Measurements from ENCODE around the gene SLITRK6. TPM values are rescaled to one million over a fixed set of nuclear protein-coding genes. Genes with fewer than 3 reads are reported as not detected.

SLITRK6 gene
- total RNA-seq, 1 donor from 2014 or later = 33.8 TPM

- Mint-ChIP-seq H3K27me3 (ENCODE audit: low read depth) (no peaks in the 10 kb centered on the region), H3K4me1 (no peaks in the 10 kb centered on the region), H3K9me3 (peaks cover 2% of the 10 kb centered on the region), H3K36me3 (ENCODE audit: low read depth) (no peaks in the 10 kb centered on the region), H3K4me3 (no peak overlapping the region), H3K27ac (ENCODE audit: unreplicated experiment) (no peak overlapping the region)
- no peak for DNase-seq (ENCODE audit: low read depth, low spot score)
- no peak for TF ChIP-seq CTCF (conservative IDR thresholded peaks at IDR 0.05)
Observed at GRCh38 chr13:85825454-85825853, 26.2 kb upstream of the SLITRK6 start.

- Mint-ChIP-seq H3K4me3 (no peak overlapping the region), H3K27me3 (ENCODE audit: low read depth) (no peaks in the 10 kb centered on the region), H3K4me1 (no peaks in the 10 kb centered on the region), H3K27ac (ENCODE audit: unreplicated experiment) (no peak overlapping the region), H3K9me3 (peaks cover 2% of the 10 kb centered on the region), H3K36me3 (ENCODE audit: low read depth) (no peaks in the 10 kb centered on the region)
- no peak for TF ChIP-seq CTCF (conservative IDR thresholded peaks at IDR 0.05)
- DNase-seq (ENCODE audit: low read depth, low spot score) = no peak
Observed at GRCh38 chr13:85823832-85824231, 24.6 kb upstream of the SLITRK6 start.

- H3K4me3 Mint-ChIP-seq = no peak overlapping the region
- no peak for TF ChIP-seq CTCF (conservative IDR thresholded peaks at IDR 0.05)
- H3K27me3 Mint-ChIP-seq (ENCODE audit: low read depth) = no peaks in the 10 kb centered on the region
- peaks cover 2% of the 10 kb centered on the region for H3K9me3 Mint-ChIP-seq
- no peak overlapping the region for H3K27ac Mint-ChIP-seq (ENCODE audit: unreplicated experiment)
- H3K4me1 Mint-ChIP-seq = no peaks in the 10 kb centered on the region
- H3K36me3 Mint-ChIP-seq (ENCODE audit: low read depth) = peaks cover 2% of the 10 kb centered on the region
- no peak for DNase-seq (ENCODE audit: low read depth, low spot score)
Observed at GRCh38 chr13:85819513-85819912, 20.3 kb upstream of the SLITRK6 start.

- DNase-seq (ENCODE audit: low read depth, low spot score) = no peak
- Mint-ChIP-seq H3K4me3 (no peak overlapping the region), H3K4me1 (no peaks in the 10 kb centered on the region), H3K36me3 (ENCODE audit: low read depth) (peaks cover 3% of the 10 kb centered on the region), H3K27me3 (ENCODE audit: low read depth) (no peaks in the 10 kb centered on the region), H3K27ac (ENCODE audit: unreplicated experiment) (no peak overlapping the region), H3K9me3 (peaks cover 3% of the 10 kb centered on the region)
- TF ChIP-seq CTCF (conservative IDR thresholded peaks at IDR 0.05) = peak; percentile 61
Observed at GRCh38 chr13:85816413-85816812, 17.2 kb upstream of the SLITRK6 start.

GRCh38 chr13:85812282-85812681, 13.1 kb upstream of the SLITRK6 start:
- Mint-ChIP-seq H3K4me3 (no peak overlapping the region), H3K36me3 (ENCODE audit: low read depth) (peaks cover 3% of the 10 kb centered on the region), H3K27ac (ENCODE audit: unreplicated experiment) (no peak overlapping the region), H3K9me3 (peaks cover 3% of the 10 kb centered on the region), H3K27me3 (ENCODE audit: low read depth) (no peaks in the 10 kb centered on the region), H3K4me1 (no peaks in the 10 kb centered on the region)
- DNase-seq (ENCODE audit: low read depth, low spot score) = no peak
- no peak for TF ChIP-seq CTCF (conservative IDR thresholded peaks at IDR 0.05)

DNA sequence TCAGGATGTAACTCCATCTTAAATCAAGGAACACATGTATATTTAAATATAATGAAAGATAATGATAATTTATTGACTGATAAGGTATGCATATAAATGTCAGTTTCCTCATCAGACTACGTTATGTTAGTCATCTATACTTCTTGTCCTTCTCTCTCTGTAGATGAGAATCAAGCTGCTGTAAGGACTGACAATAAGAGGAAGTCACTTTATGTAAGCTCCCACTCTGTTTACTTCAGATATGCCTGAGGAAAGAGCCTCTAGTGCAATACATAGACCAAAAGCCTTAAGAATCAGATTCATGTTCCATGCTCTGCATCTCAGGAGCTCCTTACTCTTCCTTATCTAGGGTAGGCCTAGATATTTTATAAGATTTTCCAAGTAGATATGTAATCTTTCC, 9.6 kb upstream of the SLITRK6 start:
- H3K27me3 Mint-ChIP-seq (ENCODE audit: low read depth) = no peaks in the 10 kb centered on the region

More for the DNA sequence above, 9.6 kb upstream of the SLITRK6 start:
- no peak for DNase-seq (ENCODE audit: low read depth, low spot score)
- H3K36me3 Mint-ChIP-seq (ENCODE audit: low read depth) = no peaks in the 10 kb centered on the region
- no peak overlapping the region for H3K4me3 Mint-ChIP-seq
- H3K9me3 Mint-ChIP-seq = peaks cover 3% of the 10 kb centered on the region
- no peaks in the 10 kb centered on the region for H3K4me1 Mint-ChIP-seq
- H3K27ac Mint-ChIP-seq (ENCODE audit: unreplicated experiment) = no peak overlapping the region
- TF ChIP-seq CTCF (conservative IDR thresholded peaks at IDR 0.05) = no peak

Data from neural crest cell (in vitro differentiated cells).